ENCODE results near the gene EEIG1.
A peak's percentile ranks its signal among the peaks of the same experiment; 100 is the strongest.

The EEIG1 gene

DNA sequence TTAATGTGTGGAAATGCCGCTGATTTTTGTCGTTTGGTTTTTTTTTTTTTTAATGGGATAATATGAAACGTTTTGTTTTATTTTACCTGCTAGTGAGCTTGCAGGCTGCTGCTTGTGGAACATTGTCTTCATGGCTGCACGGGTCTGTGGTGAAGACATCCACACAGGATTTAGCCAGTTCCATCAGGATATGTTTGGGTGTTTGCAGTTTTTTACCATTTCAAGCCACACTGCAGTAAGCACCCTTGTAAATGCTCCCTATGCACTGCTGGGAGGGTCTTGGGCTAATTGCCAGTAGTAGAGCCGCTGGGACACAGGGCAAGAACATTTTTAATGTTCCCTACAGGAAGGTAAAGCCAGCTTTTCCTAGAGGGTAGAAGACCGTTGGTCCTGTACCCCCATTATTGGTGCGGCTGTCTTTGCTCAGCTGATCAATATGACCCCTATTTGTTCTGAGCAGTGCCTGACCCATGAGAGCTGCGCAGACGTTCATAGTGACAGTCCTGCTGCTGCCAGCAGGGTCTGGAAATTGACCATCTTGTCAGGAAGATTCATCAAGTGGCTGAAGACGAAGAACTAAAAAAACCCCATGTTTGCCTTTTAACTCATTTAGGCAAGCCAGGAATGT lies 20.5 kb upstream of the EEIG1 start:
- FAIRE-seq (no peak), DNase-seq (ENCODE audit: low spot score) (no peak)

DNA sequence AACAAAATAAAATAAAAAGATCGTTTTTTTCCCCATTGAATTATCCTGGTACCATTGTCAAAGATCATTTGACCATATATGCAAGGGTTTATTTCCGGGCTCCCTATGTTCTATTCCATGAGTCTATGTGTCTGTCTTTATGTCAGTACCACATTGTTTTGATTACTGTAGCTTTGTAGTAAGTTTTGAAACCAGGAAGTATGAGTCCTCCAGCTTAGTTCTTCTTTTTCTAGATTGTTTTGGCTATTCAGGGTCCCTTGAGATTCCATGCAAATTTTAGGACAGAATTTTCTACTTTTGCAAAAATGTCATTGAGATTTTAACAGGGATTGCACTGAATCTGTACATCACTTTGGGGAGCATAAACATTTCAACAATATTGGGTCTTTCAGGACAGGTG lies 18.7 kb upstream of the EEIG1 start:
- no peak for FAIRE-seq

DNA sequence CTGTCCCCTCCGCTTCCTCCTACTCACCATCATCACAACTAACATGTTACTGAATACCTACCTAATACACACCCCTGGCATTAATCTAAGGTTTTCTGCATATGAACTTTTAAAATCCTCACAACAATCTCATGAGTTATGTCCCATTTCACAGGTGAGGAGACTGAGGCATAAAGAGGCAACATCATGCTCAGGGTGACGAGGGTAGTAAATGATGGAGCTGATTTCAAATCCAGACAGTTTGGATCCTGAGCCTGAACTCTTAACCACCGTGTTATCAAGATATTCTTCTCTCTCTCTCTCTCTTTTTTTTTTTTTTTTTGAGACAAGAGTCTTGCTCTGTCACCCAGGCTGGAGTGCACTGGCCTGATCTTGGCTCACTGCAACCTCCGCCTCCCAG lies 12.9 kb upstream of the EEIG1 start:
- FAIRE-seq, result no peak
- no peak for DNase-seq (ENCODE audit: low spot score)

More for the DNA sequence above, 18.7 kb upstream of the EEIG1 start:
- DNase-seq (ENCODE audit: low spot score), result no peak

DNA sequence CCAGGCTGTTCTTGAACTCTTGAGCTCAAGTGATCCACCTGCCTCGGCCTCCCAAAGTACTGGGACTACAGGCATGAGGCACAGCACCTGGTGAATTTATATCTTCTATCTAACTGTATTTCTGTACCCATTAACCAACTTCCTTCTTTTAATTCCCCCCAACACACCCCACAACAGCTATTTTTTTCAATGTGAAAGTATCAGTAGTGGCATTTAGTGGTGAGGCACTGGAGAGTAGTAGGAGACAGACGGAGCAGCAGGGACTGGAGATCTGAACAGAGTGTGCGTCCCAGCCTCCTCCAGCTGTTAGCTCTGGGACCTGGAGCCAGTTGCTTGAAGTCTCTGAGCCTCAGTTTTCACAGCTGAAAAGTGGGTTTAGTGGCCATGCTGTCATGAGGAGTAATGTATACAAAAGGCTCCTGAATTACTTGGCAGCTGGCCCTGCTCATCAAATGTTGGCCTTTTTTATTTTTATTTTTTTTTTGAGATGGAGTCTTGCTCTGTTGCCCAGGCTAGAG lies 11.0 kb upstream of the EEIG1 start:
- FAIRE-seq (no peak), DNase-seq (ENCODE audit: low spot score) (no peak)

DNA sequence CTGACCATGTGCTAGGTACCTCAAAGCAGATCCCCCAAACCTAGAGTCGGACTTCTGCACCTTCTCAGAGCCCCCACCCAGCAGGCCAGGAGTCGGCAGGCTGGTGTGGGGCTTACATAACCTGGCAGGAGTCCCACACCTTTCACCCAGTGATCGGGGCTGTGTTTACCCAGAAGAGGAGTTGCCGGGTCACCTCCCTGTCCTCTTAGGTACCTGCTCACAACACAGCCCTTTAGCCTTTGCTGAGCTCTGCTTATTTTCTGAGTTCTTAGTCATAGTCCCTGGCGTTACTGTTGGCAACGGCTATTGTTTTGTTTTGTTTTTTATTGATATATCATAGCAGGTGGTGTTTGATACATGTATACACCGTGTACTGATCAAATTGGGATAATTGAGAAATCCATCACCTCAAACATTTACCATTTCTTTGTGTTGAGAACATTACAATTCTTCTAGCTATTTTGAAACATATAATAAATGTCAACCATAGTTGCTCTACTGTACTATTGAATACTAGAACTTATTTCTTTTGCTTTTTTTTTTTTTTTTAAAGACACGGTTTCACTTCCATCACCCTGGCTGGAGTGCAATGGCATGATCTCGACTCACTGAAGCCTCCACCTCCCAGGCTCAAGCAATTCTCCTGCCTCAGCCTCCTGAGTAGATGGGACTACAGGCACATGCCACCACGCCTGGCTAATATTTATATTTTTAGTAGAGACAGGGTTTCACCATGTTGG lies 10.4 kb upstream of the EEIG1 start:
- DNase-seq (ENCODE audit: low spot score) (no peak), FAIRE-seq (no peak)

DNA sequence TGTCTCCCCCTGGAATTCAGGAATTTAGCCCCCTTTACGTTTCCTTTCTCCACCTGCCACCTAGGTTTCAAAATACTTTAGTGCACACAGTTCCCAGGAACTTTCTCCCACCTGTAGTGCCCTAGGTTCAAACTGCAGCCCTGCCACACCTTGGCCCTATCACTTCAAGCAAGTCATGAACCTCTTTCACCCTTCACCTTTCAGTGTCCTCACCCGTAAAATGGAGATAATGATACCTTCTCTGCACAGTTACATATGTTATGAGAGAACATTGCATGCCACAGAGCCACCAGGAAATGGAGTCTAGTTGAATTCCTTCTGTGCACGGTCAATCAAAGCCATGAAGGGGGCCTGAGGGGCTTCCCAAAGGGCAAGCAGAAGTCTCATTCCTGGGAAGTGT lies 9.8 kb upstream of the EEIG1 start:
- FAIRE-seq, result no peak

DNA sequence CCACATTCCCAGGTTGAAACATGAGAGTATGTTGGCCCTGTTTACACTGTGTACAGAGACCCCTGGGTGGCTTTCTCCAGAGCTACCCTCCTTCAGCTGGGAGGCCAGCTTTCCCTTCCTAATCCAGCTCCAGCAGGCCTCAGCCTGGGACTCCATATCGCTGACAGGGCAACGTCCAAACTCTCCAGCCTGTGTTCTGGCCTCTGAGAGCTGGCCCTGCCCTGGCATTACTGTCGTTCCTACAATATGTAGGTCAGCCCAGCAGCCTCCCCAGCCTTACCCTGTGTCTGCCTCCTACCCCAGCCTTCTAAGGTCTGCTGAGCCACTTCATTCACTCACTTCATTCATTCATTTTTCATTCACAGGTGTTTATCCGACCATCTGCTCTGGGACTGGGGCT lies 8.3 kb upstream of the EEIG1 start:
- DNase-seq (ENCODE audit: low spot score) (no peak), FAIRE-seq (no peak)

More for the DNA sequence above, 9.8 kb upstream of the EEIG1 start:
- DNase-seq (ENCODE audit: low spot score), result no peak

DNA sequence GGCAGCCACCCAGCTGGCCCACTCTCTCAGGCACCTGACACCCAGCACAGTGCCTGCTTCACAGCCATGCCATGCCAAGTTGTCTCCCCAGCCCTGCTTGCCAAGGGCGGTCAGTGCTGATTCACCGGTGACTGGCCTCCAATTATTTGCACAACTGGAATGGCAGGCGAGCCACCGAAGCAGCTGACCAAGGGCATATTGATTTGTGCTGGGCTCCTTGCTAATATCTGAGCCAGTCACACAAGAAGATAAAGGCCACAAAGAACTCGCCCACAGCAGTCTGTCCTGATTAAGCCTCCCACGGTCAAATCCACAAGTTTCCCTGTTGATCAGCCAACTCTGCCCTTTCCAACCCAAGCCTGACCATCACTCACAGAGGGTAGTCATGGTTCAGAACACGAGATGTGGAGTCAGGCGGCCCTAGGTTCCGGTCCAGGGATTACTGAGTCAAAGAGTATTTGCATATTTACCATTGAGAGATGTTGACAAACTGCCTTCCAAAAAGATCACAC lies 6.4 kb upstream of the EEIG1 start:
- FAIRE-seq (no peak), DNase-seq (ENCODE audit: low spot score) (no peak)

DNA sequence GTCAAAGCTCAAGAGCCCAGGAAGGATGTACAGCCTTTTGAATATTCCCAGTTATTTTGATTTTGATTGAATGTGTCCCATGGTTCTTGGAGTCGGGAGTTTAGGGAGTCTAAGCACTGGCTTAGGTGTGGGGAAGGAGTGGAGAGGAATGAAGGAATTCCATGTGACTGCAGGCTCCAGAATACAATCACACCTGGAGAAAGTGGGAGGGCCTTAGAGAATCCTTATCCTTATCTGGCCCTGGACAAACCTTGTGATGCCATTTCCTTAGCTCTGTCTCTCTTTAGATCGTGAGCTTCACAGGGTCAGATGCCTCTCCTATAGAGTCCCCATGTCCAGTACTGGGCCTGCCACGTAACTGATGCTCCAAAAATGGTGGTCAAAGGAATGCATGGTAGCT lies 4.2 kb upstream of the EEIG1 start:
- FAIRE-seq, result no peak
- no peak for DNase-seq (ENCODE audit: low spot score)

DNA sequence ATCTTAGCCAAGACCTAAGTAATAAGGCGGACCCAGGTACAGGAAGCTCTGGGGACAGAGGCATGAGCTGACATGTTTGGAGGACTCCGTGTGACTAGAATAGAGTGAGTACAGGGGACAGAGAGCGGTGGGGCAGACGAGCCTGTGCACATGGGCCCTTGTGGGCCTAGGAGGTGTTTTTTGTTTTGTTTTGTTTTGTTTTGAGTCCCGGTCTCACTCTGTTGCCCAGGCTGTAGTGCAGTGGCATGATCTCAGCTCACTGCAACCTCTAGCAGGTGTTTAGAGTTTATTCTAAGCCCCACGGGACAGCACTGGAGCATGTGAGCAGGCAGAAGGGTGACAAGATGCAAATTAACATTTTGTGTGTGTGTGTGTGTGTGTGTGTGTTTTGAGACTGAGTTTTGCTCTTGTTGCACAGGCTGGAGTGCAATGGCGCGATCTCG lies 3.1 kb upstream of the EEIG1 start:
- FAIRE-seq (no peak), DNase-seq (ENCODE audit: low spot score) (no peak)

DNA sequence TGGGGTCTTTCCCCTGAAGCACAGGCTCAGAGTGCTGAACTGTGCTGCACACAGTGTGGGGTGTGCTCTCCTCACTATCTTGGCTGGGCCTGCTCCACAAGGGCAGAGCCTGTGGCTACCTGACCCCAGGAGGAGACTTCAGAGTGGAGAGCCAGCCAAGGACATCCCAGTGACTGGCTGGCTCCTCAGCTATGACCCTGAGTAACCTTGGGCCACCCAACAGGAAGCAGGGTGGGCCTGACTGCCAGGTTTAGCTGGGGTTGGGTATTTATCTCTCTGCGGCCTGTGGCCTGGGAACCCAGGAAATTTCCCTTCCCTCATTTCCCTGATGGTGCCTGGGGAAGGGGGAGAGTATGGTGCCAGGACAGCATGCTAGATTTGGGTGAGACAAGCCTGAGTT lies 2.1 kb upstream of the EEIG1 start:
- FAIRE-seq (no peak), DNase-seq (ENCODE audit: low spot score) (no peak)

DNA sequence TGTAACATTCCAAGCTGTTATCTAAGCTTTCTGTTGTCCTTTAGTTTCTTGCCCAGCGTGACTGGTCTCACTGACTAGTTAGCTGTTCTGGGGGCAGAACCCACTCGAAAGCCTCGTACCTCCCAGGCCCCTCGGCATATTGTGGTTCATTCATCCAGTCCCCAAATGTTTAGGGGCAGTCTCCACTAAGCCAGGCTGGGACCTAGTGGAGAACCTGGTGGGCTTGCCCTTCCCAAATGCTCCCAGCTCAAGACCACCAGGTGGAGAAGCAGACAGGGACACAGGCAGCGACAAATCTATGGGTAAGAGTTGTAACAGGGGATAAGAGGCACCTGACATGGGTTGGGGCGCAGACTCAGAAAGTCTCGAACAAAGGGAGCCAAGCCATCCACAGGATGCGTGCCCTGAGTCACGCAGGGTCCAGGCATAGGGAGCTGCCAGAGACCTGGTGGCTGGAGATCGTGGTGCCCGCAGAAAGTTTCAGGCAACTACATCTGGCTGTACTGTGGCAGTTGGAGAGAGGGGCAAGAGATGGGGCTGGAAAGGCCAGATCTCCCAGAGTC lies 851 bp upstream of the EEIG1 start:
- FAIRE-seq, result no peak
- no peak for DNase-seq (ENCODE audit: low spot score)

DNA sequence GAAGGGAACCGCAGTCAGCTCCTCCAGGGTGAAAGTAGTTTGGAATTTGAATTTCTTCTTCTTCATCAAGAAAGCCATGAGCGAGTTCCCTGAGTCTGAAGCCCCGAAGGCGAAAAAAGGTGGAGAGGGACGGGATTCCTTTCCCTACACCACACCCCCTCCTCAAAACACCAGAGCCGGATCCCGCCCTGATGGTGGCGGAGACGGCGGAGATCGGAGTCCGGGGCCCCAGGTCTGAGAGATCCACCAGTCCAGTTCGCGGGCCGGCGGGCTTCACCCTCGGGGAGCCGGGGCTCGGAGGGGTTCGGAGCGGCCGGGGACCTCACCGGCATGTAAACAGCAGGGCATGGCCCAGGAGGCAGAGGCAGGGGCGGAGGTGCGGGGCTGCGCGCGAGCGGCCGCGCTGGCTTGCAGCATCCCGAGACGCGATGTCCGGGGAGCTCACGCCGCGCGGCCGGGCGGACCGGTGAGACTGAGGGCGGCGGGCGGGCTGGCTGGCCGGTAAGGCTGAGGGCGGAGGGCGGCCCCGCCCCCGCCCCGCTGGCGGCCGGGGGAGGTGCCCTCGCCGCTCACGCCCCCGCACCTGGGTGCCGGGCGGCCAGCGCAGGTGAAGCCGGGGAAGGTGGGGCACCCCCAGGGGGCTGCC lies 606 bp downstream of the EEIG1 start:
- FAIRE-seq (no peak), DNase-seq (ENCODE audit: low spot score) (peak; percentile 55)

DNA sequence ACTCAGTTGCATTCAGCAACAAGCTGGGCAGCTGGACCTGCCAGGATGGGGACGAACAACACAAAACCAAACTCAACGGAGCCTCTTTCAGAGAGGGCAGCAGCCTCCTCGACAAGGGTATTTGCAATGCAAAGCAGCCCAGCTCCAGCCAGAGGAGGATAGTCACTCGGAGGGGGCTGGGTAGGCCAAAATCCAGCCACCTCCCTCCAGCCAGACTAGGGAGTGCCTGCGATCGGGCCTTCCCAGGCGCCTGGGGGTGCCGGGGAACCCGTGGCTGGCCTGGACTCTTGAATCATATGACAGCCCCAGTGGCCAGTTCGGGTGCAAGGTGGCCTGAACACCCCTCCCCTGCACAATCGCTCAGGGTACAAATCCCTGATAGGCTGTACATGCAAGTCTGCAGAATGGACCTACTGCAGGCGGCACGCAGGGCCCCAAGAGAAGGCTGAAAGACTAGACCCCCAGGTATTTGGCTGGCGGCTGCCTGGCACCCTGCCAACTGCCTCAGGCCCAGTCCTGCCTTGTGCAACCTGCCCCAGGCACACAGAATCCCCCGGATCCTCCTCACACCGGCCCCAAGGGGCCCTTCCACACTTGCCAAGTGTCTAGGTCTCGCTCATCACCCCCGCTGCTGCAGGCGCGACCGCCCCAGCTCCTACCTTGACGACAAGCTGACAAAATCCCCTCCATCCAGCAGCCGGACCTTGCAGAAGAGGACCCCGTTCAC lies 1.3 kb downstream of the EEIG1 start:
- no peak for DNase-seq (ENCODE audit: low spot score)

DNA sequence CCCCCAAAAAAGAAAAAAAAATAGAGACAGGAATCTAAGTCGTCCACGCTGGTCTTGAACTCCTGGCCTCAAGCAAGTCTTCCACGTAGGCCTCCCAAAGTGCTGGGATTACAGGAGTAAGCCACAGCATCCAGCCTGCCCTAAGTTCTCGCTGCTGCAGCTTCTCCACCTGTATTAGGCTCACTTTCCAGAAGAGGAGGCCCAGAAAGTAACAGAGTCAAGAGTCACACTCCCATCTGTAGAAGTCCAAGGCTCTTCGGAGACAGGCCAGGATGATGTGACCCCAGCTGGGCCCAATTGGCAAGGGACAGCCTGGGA lies 1.8 kb downstream of the EEIG1 start:
- FAIRE-seq, result no peak
- no peak for DNase-seq (ENCODE audit: low spot score)

More for the DNA sequence above, 1.3 kb downstream of the EEIG1 start:
- no peak for FAIRE-seq

DNA sequence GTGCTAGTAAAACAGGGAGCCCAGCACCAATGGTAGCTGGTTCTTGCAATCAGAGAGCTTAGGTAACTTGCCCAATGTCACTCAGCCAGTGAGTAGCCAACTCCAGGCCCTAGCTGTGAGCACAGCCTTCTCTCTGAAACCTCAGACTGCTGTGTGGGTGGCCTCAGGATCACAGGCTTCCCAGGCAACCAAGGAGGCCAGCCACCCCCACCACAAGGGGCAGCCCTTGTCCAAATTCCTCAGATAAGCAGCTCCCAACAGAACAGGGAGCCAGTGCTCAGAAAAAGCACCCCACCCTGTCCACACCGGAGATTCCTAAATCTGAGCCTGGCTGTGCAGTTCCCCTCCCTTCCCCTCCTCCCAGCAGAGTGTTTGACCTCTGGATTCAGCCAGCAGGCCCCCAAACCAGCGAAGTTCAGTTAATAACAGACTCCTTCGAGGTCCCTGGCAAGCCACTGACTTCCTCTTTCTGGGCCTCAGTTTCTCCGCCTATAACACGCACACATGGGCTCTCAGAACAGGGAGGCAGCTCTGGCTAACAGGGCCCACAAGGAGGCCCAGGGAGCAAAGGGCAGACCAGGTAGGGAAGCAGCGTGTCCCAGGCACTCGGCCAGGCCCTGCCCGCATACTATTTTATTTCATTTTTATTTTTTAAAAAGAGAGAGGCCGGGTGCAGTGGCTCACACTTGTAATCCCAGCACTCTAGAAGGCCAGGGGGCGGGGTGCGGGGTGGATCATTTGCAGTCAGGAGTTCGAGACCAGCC lies 2.7 kb downstream of the EEIG1 start:
- FAIRE-seq, result no peak
- peak; percentile 69 for DNase-seq (ENCODE audit: low spot score)

DNA sequence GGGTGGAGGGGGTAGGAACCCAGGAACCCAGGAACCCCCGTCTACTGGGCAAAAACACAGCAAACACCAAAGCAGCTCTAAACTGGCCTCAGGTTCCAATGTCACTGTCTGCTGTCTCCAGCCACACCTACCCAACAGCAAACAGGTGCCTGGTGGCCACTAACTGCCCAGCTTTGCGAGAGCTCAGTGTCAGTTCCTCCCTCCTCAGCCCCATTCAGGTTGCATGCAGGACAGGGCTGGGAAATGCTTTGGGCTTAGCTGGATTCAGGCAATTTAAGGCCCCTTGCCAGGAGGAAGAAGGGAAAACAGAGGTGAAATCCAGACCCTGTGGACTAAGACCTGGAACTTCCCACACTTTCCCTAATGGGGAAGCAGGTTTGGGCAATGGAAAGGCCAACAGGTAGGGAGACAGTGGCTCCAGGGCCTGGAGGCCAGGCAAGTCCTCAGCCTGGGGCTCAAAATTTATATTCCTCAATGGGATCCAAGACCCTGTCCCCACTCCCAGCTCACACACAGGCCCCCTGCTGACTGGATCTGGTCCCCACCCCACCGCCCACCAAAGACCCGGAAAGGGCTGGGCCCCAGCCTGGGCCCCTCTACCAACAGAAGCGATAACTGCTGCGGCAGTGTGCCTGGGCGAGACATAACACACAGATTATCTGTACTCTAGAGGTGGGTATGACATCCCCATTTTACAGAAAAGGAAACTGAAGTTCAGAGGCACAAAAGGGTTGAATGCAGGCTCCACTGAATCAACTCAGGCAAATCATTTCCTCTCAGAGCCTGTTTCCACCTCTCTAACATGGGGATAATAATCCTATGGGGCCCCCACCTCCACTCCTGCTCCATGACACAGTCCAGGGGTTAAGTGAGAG lies 3.5 kb downstream of the EEIG1 start:
- DNase-seq (ENCODE audit: low spot score), result no peak
- no peak for FAIRE-seq

DNA sequence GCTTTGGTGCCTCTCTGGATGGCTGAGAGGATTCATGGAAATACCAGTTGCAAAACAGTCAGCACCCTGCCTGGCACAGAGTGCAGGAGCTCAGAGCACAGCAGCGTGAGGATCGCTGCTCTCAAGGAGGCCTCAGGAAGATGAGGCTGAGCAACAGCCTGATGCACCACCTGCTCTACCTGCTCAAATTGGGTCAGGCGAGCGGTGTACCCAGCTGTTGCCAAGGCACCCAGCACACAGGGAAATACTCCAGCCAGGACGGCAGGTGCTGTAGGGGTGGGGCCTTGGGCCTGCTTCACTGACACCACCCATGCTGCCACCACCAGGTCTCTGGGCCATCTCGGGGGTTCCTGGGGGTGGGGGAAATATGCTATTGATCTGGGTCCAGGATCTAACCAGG lies 4.3 kb downstream of the EEIG1 start:
- FAIRE-seq, result no peak
- no peak for DNase-seq (ENCODE audit: low spot score)
